ENCODE results near the gene YEATS2. TPM values are rescaled to one million over a fixed set of nuclear protein-coding genes. Genes with fewer than 3 reads are reported as not detected.

Gene YEATS2
- polyA plus RNA-seq, 1 donor (not counting 4 experiments of a cell fraction or from before 2014, with no cell fraction given): 21.7 TPM

- H4K20me1 ChIP-seq (ENCODE audit: control insufficient read depth, extremely low read depth, insufficient read depth, low read length): no peaks in the 10 kb centered on the region
- no peak for FAIRE-seq
- no peaks in the 10 kb centered on the region for H3K79me2 ChIP-seq (ENCODE audit: control insufficient read depth, insufficient read depth, low read length)
Measured at GRCh38 chr3:183854318-183855035, 156.9 kb downstream of the YEATS2 start.

GRCh38 chr3:183857863-183858262 is 160.3 kb downstream of the YEATS2 start:
- no peaks in the 10 kb centered on the region for H3K79me2 ChIP-seq (ENCODE audit: control insufficient read depth, insufficient read depth, low read length)
- no peak overlapping the region for H3K4me3 ChIP-seq (ENCODE audit: control insufficient read depth in 2 of 3, extremely low read depth in 1 of 3, insufficient read depth in 2 of 3, low read depth in 1 of 3, low read length in 3 of 3)
- H3K27me3 ChIP-seq (ENCODE audit: control insufficient read depth, extremely low read depth, insufficient read depth, low read length): no peaks in the 10 kb centered on the region
- dilution Hi-C loops (cut with MboI; ENCODE audit: extremely low pct_ligation_motif_present, low sequenced_read_pairs): no loop called here
- no peak overlapping the region for H3K9ac ChIP-seq (ENCODE audit: control insufficient read depth, extremely low read depth, insufficient read depth, low read length)
- H2AFZ ChIP-seq (ENCODE audit: control insufficient read depth, low read length): no peak overlapping the region
- no peaks in the 10 kb centered on the region for H3K4me1 ChIP-seq (ENCODE audit: control insufficient read depth, extremely low read depth, insufficient read depth, low read length)
- FAIRE-seq: no peak
- no peak overlapping the region for H3K4me2 ChIP-seq (ENCODE audit: control insufficient read depth, extremely low read depth, insufficient read depth, low read depth, low read length)
- no peaks in the 10 kb centered on the region for H3K9me1 ChIP-seq (ENCODE audit: control insufficient read depth, extremely low read depth, insufficient read depth, low read length)
- no peaks in the 10 kb centered on the region for H4K20me1 ChIP-seq (ENCODE audit: control insufficient read depth, extremely low read depth, insufficient read depth, low read length)
- DNase-seq (ENCODE audit: low read depth, low spot score): no peak
- no peaks in the 10 kb centered on the region for H3K9me3 ChIP-seq (ENCODE audit: control insufficient read depth, low read depth, low read length)
- H3K27ac ChIP-seq (ENCODE audit: control insufficient read depth, insufficient read depth, low read length): no peak overlapping the region
- peaks cover 7 to 11% of the 10 kb centered on the region in 2 experiments for H3K36me3 ChIP-seq (ENCODE audit: control insufficient read depth in 2 of 2, extremely low read depth in 1 of 2, insufficient read depth in 2 of 2, low read length in 2 of 2)
- TF ChIP-seq CTCF (optimal IDR thresholded peaks at IDR 0.05 in 1 of 3, IDR thresholded peaks at IDR 0.05 in 1 of 3, conservative IDR thresholded peaks at IDR 0.05 in 1 of 3; ENCODE audit: extremely low read depth in 1 of 3, insufficient read depth in 2 of 3, low read length in 3 of 3) (no peak), EZH2 (IDR thresholded peaks at IDR 0.05; ENCODE audit: low read length) (no peak)

More at GRCh38 chr3:183854318-183855035, 156.9 kb downstream of the YEATS2 start:
- H3K9me3 ChIP-seq (ENCODE audit: control insufficient read depth, low read depth, low read length): no peaks in the 10 kb centered on the region
- dilution Hi-C loops (cut with MboI; ENCODE audit: extremely low pct_ligation_motif_present, low sequenced_read_pairs): no loop called here
- DNase-seq (ENCODE audit: low read depth, low spot score): no peak
- H3K27ac ChIP-seq (ENCODE audit: control insufficient read depth, insufficient read depth, low read length): no peak overlapping the region
- peaks cover 8 to 10% of the 10 kb centered on the region in 2 experiments for H3K36me3 ChIP-seq (ENCODE audit: control insufficient read depth in 2 of 2, extremely low read depth in 1 of 2, insufficient read depth in 2 of 2, low read length in 2 of 2)
- H3K4me1 ChIP-seq (ENCODE audit: control insufficient read depth, extremely low read depth, insufficient read depth, low read length): no peaks in the 10 kb centered on the region
- no peak overlapping the region for H3K4me2 ChIP-seq (ENCODE audit: control insufficient read depth, extremely low read depth, insufficient read depth, low read depth, low read length)
- no peak overlapping the region for H3K4me3 ChIP-seq (ENCODE audit: control insufficient read depth in 2 of 3, extremely low read depth in 1 of 3, insufficient read depth in 2 of 3, low read depth in 1 of 3, low read length in 3 of 3)
- TF ChIP-seq EZH2 (IDR thresholded peaks at IDR 0.05; ENCODE audit: low read length): no peak
- no peak for TF ChIP-seq CTCF (optimal IDR thresholded peaks at IDR 0.05 in 1 of 3, IDR thresholded peaks at IDR 0.05 in 1 of 3, conservative IDR thresholded peaks at IDR 0.05 in 1 of 3; ENCODE audit: extremely low read depth in 1 of 3, insufficient read depth in 2 of 3, low read length in 3 of 3)
- H3K27me3 ChIP-seq (ENCODE audit: control insufficient read depth, extremely low read depth, insufficient read depth, low read length): no peaks in the 10 kb centered on the region
- no peak overlapping the region for H2AFZ ChIP-seq (ENCODE audit: control insufficient read depth, low read length)
- no peak overlapping the region for H3K9ac ChIP-seq (ENCODE audit: control insufficient read depth, extremely low read depth, insufficient read depth, low read length)
- H3K9me1 ChIP-seq (ENCODE audit: control insufficient read depth, extremely low read depth, insufficient read depth, low read length): no peaks in the 10 kb centered on the region

Other genes with a start within 250 kb of the YEATS2 start
- 0.10 to 0.30 TPM (median 0.12 TPM) in 3 replicates for gene KLHL6, start 142.1 kb upstream of the YEATS2 start, polyA plus RNA-seq
- gene KLHL24, start 62.2 kb upstream of the YEATS2 start, polyA plus RNA-seq: 7.7 to 15.6 TPM (median 12.0 TPM) in 3 replicates
- gene MAP6D1, start 127.8 kb downstream of the YEATS2 start, polyA plus RNA-seq: 1.2 to 1.4 TPM (median 1.4 TPM) in 3 replicates
- 52.2 to 68.9 TPM (median 61.4 TPM) in 3 replicates for gene PARL, start 187.1 kb downstream of the YEATS2 start, polyA plus RNA-seq